Iris pigment epithelial cell (primary cell): ENCODE measurements around the gene FMC1.

Experiments
- DNase-seq: peaks from one replicate; pipeline ENCODE4 v3.0.0-alpha.2; 2011; ENCODE audit warnings: low read depth

Gene FMC1

GRCh38 chr7:139374246-139374645, 33.1 kb downstream of the FMC1 start:
- DNase-seq = no peak

- no peak for DNase-seq
Measured at GRCh38 chr7:139382439-139382838, 41.3 kb downstream of the FMC1 start.

GRCh38 chr7:139384611-139385010, 43.5 kb downstream of the FMC1 start:
- no peak for DNase-seq

- DNase-seq = no peak
Measured at GRCh38 chr7:139387594-139387993, 46.5 kb downstream of the FMC1 start.

GRCh38 chr7:139389091-139389490, 48.0 kb downstream of the FMC1 start:
- no peak for DNase-seq

- no peak for DNase-seq
Measured at GRCh38 chr7:139389774-139390173, 48.6 kb downstream of the FMC1 start.

GRCh38 chr7:139393621-139394211, 52.6 kb downstream of the FMC1 start:
- peak; percentile 4 for DNase-seq

- no peak for DNase-seq
Measured at GRCh38 chr7:139394540-139394939, 53.4 kb downstream of the FMC1 start.
